ENCODE measurements around the gene SLCO4A1.

DNA sequence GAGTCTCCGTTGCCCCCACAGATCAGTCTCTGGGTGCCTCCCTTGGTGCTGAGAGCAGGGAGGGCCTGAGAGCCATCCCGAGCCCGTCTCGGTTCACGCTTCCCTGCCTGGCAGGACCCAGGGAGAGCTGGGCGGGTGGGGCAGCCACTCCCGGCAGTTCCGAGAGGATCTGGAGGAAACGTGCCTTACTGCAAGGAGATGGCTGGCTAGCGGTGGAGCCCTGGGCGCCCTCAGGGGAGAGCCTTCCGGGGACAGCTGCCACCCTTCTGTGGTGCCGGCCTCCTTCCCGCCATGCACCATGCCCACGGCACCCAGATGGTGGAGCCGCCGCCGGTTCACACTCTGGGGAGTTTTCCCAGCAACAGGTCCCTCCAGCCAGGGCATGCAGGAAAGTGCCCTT is 45.8 kb upstream of the SLCO4A1 start:
- TF ChIP-seq, protein P1, sequence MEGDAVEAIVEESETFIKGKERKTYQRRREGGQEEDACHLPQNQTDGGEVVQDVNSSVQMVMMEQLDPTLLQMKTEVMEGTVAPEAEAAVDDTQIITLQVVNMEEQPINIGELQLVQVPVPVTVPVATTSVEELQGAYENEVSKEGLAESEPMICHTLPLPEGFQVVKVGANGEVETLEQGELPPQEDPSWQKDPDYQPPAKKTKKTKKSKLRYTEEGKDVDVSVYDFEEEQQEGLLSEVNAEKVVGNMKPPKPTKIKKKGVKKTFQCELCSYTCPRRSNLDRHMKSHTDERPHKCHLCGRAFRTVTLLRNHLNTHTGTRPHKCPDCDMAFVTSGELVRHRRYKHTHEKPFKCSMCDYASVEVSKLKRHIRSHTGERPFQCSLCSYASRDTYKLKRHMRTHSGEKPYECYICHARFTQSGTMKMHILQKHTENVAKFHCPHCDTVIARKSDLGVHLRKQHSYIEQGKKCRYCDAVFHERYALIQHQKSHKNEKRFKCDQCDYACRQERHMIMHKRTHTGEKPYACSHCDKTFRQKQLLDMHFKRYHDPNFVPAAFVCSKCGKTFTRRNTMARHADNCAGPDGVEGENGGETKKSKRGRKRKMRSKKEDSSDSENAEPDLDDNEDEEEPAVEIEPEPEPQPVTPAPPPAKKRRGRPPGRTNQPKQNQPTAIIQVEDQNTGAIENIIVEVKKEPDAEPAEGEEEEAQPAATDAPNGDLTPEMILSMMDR (IDR thresholded peaks at IDR 0.05), result no peak
- TF ChIP-seq EP300 (IDR thresholded peaks at IDR 0.05) (no peak), POLR2A (IDR thresholded peaks at IDR 0.05) (no peak)

All from ovary (tissue), 3 donors.